ENCODE measurements around the gene APCDD1L.

DNA sequence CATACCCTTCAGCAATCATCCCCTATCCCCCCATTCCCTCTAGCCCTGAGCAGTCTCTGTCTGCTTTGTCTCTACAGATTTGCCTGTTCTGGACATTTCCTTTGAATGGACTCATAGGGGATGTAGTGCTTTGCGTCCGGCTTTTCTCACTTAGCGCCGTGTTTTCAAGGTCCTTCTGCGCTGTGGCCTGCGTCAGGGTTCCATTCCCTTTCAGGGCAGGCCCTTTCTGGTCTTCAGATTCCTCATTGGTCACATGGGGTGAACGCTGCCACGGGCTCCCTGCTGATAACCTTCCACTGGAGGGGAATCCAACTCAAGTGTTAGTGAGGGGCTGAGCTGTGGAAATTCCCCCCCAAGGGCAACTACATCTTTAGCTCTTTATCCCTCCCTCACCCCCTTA is 36.4 kb upstream of the APCDD1L start:
- TF ChIP-seq, protein P1, sequence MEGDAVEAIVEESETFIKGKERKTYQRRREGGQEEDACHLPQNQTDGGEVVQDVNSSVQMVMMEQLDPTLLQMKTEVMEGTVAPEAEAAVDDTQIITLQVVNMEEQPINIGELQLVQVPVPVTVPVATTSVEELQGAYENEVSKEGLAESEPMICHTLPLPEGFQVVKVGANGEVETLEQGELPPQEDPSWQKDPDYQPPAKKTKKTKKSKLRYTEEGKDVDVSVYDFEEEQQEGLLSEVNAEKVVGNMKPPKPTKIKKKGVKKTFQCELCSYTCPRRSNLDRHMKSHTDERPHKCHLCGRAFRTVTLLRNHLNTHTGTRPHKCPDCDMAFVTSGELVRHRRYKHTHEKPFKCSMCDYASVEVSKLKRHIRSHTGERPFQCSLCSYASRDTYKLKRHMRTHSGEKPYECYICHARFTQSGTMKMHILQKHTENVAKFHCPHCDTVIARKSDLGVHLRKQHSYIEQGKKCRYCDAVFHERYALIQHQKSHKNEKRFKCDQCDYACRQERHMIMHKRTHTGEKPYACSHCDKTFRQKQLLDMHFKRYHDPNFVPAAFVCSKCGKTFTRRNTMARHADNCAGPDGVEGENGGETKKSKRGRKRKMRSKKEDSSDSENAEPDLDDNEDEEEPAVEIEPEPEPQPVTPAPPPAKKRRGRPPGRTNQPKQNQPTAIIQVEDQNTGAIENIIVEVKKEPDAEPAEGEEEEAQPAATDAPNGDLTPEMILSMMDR (IDR thresholded peaks at IDR 0.05): no peak
- TF ChIP-seq, protein P2, sequence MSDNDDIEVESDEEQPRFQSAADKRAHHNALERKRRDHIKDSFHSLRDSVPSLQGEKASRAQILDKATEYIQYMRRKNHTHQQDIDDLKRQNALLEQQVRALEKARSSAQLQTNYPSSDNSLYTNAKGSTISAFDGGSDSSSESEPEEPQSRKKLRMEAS (CRISPR knock-in tag; IDR thresholded peaks at IDR 0.05): no peak
- TF ChIP-seq JUN (CRISPR knock-in tag; IDR thresholded peaks at IDR 0.05) (no peak), TCF7 (CRISPR knock-in tag; IDR thresholded peaks at IDR 0.05; ENCODE audit: low read depth) (no peak), ETV6 (CRISPR knock-in tag; IDR thresholded peaks at IDR 0.05) (no peak), ZNF396 (CRISPR knock-in tag; IDR thresholded peaks at IDR 0.05; ENCODE audit: borderline replicate concordance) (no peak), CREB1 (CRISPR knock-in tag; IDR thresholded peaks at IDR 0.05) (no peak), KAT7 (CRISPR knock-in tag; IDR thresholded peaks at IDR 0.05; ENCODE audit: borderline replicate concordance) (no peak), ZNF263 (CRISPR knock-in tag; IDR thresholded peaks at IDR 0.05; ENCODE audit: low read depth) (no peak), NR3C1 (CRISPR knock-in tag; conservative IDR thresholded peaks at IDR 0.05; ENCODE audit: low read depth) (no peak), IRF2 (CRISPR knock-in tag; IDR thresholded peaks at IDR 0.05; ENCODE audit: borderline replicate concordance, low read depth) (no peak), FOXP1 (CRISPR knock-in tag; IDR thresholded peaks at IDR 0.05; ENCODE audit: borderline replicate concordance) (no peak)
- TF ChIP-seq, protein P3, sequence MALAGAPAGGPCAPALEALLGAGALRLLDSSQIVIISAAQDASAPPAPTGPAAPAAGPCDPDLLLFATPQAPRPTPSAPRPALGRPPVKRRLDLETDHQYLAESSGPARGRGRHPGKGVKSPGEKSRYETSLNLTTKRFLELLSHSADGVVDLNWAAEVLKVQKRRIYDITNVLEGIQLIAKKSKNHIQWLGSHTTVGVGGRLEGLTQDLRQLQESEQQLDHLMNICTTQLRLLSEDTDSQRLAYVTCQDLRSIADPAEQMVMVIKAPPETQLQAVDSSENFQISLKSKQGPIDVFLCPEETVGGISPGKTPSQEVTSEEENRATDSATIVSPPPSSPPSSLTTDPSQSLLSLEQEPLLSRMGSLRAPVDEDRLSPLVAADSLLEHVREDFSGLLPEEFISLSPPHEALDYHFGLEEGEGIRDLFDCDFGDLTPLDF (CRISPR knock-in tag; IDR thresholded peaks at IDR 0.05): no peak
